ENCODE data around the gene CSAG1.
"Not testable (repeated sequence)": the region's sequence is repeated elsewhere in the genome, so short reads cannot be mapped to it uniquely, and the experiment has no call there.

The CSAG1 gene

DNA sequence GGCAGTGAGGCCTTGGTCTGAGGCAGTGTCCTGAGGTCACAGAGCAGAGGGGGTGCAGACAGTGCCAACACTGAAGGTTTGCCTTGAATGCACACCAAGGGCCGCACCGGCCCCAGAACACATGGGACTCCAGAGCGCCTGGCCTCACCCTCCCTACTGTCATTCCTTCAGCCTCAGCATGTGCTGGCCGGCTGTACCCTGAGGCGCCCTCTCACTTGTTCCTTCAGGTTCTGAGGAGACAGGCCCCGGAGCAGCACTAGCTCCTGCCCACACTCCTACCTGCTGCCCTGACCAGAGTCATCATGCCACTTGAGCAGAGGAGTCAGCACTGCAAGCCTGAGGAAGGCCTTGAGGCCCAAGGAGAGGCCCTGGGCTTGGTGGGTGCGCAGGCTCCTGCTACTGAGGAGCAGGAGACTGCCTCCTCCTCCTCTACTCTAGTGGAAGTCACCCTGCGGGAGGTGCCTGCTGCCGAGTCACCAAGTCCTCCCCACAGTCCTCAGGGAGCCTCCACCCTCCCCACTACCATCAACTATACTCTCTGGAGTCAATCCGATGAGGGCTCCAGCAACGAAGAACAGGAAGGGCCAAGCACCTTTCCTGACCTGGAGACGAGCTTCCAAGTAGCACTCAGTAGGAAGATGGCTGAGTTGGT lies 2.5 kb upstream of the CSAG1 start:
- no peak overlapping the region for H3K4me3 ChIP-seq
- peak; percentile 65 for DNase-seq (ENCODE audit: low spot score)
- no peak overlapping the region for H3K27ac ChIP-seq
- TF ChIP-seq, protein P1, sequence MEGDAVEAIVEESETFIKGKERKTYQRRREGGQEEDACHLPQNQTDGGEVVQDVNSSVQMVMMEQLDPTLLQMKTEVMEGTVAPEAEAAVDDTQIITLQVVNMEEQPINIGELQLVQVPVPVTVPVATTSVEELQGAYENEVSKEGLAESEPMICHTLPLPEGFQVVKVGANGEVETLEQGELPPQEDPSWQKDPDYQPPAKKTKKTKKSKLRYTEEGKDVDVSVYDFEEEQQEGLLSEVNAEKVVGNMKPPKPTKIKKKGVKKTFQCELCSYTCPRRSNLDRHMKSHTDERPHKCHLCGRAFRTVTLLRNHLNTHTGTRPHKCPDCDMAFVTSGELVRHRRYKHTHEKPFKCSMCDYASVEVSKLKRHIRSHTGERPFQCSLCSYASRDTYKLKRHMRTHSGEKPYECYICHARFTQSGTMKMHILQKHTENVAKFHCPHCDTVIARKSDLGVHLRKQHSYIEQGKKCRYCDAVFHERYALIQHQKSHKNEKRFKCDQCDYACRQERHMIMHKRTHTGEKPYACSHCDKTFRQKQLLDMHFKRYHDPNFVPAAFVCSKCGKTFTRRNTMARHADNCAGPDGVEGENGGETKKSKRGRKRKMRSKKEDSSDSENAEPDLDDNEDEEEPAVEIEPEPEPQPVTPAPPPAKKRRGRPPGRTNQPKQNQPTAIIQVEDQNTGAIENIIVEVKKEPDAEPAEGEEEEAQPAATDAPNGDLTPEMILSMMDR (IDR thresholded peaks at IDR 0.05): no peak

DNA sequence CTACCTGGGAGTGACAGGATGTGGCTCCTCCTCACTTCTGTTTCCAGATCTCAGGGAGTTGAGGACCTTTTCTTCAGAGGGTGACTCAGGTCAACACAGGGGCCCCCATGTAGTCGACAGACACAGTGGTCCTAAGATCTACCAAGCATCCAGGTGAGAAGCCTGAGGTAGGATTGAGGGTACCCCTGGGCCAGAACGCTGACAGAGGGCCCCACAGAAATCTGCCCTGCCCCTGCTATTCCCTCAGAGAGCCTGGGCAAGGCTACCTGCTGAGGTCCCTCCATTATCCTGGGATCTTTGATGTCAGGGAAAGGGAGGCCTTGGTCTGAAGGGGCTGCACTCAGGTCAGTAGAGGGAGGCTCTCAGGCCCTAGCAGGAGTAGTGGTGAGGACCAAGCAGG lies 1.6 kb upstream of the CSAG1 start:
- no peak overlapping the region for H3K27ac ChIP-seq
- H3K4me3 ChIP-seq: no peak overlapping the region
- no peak for DNase-seq (ENCODE audit: low spot score)
- TF ChIP-seq, protein P1 (IDR thresholded peaks at IDR 0.05): no peak

DNA sequence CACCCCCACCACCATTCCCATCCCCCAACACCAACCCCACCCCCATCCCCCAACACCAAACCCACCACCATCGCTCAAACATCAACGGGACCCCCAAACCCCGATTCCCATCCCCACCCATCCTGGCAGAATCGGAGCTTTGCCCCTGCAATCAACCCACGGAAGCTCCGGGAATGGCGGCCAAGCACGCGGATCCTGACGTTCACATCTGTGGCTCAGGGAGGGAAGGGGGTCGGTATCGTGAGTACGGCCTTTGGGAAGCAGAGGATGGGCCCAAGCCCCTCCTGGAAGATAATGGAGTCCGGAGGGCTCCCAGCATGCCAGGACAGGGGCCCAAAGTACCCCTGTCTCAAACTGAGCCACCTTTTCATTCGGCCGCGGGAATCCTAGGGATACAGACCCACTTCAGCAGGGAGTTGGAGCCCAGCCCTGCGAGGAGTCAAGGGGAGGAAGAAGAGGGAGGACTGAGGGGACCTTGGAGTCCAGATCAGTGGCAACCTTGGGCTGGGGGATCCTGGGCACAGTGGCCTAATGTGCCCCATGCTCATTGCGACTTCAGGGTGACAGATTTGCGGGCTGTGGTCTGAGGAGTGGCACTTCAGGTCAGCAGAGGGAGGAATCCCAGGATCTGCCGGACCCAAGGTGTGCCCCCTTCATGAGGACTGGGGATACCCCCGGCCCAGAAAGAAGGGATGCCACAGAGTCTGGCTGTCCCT lies 780 bp upstream of the CSAG1 start:
- H3K4me3 ChIP-seq, H3K27ac ChIP-seq: not testable (repeated sequence)
- DNase-seq (ENCODE audit: low spot score): peak; percentile 50

DNA sequence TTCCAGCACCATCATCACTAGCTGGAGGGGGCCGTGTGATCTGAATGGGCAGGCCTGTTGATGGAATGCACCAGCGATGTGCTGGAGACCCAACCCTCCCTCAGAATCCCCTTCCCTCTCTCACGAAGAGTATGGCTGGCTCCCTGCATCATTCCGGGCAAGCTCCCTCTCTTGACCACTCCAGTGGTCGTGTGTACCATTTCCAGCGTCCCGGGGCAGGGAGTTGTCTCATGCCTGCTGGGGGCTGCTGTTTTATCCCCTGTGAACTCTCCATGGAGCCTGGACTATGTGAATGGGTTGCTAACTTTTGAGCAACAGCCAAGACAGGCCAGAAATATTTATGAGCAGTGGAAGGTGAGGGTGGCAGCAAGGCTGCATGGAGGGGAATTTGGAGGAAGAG lies 8.1 kb downstream of the CSAG1 start:
- DNase-seq (ENCODE audit: low spot score): peak; percentile 50
- TF ChIP-seq, protein P1 (IDR thresholded peaks at IDR 0.05): no peak
- H3K27ac ChIP-seq: no peak overlapping the region
- H3K4me3 ChIP-seq: no peak overlapping the region

DNA sequence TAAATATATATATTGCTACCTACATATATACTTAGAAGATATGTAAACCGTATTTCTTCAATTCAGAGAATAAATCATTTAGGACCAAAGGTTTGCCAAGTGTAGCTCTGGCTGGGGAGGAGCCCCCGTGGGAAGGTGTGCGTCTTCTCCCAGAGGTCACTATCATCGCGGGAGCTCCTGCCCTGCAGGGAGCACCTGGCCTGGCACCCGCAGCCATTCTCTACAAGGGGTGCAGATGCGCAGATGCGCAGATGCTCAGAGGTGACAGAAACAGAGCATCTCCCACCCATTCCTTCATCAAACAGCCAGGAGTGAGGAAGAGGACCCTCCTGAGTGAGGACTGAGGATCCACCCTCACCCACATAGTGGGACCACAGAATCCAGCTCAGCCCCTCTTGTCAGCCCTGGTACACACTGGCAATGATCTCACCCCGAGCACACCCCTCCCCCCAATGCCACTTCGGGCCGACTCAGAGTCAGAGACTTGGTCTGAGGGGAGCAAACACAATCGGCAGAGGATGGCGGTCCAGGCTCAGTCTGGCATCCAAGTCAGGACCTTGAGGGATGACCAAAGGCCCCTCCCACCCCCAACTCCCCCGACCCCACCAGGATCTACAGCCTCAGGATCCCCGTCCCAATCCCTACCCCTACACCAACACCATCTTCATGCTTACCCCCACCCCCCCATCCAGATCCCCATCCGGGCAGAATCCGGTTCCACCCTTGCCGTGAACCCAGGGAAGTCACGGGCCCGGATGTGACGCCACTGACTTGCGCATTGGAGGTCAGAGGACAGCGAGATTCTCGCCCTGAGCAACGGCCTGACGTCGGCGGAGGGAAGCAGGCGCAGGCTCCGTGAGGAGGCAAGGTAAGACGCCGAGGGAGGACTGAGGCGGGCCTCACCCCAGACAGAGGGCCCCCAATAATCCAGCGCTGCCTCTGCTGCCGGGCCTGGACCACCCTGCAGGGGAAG lies 19.4 kb downstream of the CSAG1 start, which contains the start of gene MAGEA2B:
MAGEA2B (plus strand) TSS at position 814 of the 973 bp plus-strand sequence. CDS start 2,479 bp downstream, outside the sequence.
- not testable (repeated sequence) for H3K27ac ChIP-seq; H3K4me3 ChIP-seq; DNase-seq (ENCODE audit: low spot score)

DNA sequence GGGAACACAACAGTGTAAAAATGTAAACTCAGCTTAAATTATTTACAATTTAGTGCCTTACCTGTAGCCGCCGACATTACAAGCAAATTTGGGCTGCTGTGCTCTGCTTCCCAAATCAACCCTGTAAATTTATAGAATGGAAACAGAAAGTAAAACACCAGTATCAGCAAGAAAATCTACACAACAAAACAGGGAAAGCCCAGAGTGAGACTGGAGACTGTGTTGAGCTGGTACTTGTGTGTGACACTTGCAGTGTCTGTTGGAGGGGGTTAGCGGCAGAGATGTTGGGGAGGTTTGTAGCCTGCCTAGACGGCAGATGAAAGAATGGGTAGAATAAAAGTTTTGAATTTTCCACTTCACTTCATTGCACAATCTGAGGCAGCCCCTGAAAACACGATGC lies 20.3 kb downstream of the CSAG1 start:
- H3K27ac ChIP-seq; DNase-seq (ENCODE audit: low spot score); H3K4me3 ChIP-seq: not testable (repeated sequence)

DNA sequence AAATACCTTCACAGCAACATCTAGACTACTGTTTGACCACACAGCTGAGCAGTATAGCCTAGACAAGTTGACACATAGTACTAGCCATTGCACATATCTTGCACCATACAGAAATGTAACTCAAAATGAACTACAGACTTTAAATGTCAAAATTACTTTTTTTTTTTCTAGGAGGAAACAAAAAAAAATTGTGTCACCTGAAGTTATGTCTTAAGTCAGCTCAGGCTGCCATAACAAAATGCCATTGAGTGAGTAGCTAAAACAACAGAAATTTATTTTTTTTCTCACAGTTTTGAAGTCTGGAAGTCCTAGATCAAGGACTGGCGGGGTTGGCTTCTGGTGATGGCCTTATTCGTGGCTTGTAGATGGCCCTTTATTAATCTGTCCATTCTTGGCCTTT lies 24.3 kb downstream of the CSAG1 start, which contains the start of gene CSAG2:
CSAG2 (minus strand) TSS at position 101 of the 400 bp plus-strand sequence. CDS start 161 bp downstream, outside the sequence.
- not testable (repeated sequence) for H3K4me3 ChIP-seq; DNase-seq (ENCODE audit: low spot score); H3K27ac ChIP-seq

DNA sequence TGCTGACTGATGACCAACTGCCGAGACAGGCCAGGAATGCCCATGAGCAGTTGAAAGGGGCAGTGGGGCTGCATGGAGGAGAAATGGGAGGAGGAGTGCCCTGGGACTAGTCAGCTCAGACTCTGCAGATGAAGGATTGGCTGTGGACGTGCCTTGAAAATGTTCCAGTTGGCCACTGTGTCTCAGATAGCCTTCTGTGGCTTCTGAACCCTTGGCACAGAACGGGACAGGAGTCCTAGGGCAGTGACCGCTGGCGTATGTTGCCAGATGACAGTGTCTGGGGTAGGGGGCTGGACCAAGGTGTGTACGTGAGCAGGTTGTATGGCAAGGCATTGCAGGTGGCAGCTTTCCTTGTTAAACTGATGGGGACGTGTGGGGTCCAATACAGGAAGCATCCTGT lies 27.0 kb downstream of the CSAG1 start:
- H3K27ac ChIP-seq; DNase-seq (ENCODE audit: low spot score); H3K4me3 ChIP-seq: not testable (repeated sequence)

DNA sequence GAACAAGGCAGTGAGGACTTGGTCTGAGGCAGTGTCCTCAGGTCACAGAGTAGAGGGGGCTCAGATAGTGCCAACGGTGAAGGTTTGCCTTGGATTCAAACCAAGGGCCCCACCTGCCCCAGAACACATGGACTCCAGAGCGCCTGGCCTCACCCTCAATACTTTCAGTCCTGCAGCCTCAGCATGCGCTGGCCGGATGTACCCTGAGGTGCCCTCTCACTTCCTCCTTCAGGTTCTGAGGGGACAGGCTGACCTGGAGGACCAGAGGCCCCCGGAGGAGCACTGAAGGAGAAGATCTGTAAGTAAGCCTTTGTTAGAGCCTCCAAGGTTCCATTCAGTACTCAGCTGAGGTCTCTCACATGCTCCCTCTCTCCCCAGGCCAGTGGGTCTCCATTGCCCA lies 33.1 kb downstream of the CSAG1 start:
- H3K4me3 ChIP-seq, H3K27ac ChIP-seq: not testable (repeated sequence)
- DNase-seq (ENCODE audit: low spot score): peak; percentile 40

DNA sequence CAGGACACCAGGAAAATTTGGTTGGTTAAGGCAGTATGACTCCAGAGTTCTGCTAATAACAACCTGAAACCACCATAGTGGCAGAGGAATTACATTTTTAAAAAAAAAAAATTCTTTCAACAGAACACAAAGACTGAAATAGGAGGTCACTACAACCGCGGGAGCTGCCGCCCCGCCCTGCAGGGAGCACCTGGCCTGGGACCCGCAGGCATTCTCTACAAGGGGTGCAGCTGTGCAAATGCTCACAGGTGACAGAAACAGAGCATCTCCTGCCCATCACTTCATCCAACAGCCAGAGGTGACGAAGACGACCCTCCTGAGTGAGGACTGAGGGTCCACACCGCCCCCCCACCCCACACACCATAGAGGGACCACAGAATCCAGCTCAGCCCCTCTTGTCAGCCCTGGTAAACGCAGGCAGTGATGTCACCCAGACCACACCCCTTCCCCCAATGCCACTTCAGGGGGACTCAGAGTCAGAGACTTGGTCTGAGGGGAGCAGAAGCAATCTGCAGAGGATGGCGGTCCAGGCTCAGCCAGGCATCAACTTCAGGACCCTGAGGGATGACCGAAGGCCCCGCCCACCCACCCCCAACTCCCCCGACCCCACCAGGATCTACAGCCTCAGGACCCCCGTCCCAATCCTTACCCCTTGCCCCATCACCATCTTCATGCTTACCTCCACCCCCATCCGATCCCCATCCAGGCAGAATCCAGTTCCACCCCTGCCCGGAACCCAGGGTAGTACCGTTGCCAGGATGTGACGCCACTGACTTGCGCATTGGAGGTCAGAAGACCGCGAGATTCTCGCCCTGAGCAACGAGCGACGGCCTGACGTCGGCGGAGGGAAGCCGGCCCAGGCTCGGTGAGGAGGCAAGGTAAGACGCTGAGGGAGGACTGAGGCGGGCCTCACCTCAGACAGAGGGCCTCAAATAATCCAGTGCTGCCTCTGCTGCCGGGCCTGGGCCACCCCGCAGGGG lies 35.3 kb downstream of the CSAG1 start, which contains the start of gene MAGEA3:
MAGEA3 (plus strand) TSS at position 843 of the 980 bp plus-strand sequence. CDS start 2,039 bp downstream, outside the sequence.
- H3K27ac ChIP-seq; DNase-seq (ENCODE audit: low spot score); H3K4me3 ChIP-seq: not testable (repeated sequence)

DNA sequence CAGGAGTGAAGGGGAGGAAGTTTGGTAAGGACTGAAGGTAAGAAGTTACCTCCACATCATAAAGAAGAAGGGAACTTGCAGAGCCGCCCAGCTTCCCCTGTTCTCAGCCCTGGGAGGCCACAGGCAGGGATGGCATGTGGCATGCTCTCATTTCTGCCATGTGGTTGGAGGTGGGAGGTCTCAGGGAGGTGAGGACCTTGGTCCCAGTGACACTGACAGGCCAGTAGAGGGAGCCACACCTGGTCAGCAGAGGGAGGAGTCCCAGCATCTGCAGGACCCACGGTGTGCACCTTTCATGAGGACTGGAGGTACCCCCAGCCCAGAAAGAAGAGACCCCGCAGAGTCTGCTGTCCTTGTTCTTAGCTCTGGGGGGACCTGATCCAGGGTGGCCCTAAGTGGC lies 52.5 kb downstream of the CSAG1 start:
- DNase-seq (ENCODE audit: low spot score); H3K4me3 ChIP-seq; H3K27ac ChIP-seq: not testable (repeated sequence)

Data from coronary artery (tissue), 2 donors.